GM18502 (cell line): ENCODE results near the gene ZNF345.

ENCODE experiments used
- ATAC-seq: cut with Tn5 transposase; IDR thresholded peaks from one replicate; pipeline ENCODE4 v1.9.1; 2021; ENCODE audit warnings: mild to moderate bottlenecking; ENCODE audit not compliant: unreplicated experiment, poor library complexity

Gene ZNF345

DNA sequence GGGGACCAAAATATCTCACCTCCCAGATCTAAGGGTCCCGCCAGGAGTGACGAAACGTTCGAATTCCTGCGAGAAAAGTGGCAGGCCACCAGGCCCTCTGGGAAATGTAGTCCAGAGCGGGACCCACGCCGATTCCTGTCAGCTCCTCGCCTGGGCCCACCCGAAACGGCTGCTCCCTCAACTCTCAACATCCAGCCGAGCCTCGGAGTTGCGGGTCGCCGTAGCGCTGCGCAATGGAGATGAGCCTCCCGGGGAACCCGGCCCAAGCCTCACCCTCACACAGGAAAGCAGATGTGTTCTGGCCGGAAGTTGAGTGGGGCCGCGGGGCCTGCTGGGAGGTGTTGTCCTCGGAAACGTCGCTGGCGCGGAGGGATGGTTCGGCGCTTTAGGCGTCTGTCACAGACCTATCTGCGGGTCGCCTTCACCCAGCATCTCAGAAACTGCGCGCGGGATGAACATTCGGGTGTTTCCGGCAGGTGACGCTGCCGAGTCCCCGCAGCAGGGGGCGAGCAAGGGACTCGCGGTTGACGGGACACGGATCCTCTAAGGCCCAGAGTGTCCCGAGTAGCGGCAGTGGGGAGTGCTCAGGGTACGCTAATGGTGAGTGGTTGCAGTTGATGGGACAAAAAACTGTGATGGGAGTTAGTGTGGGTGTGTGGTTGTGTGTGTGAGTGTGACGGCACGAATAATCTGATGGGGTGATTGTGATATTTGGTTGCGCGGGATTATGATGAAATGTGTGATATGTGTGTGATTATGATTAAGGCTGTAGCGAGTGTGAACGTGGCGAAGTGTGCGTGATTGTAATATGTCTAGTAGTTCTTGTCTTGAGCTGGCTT, 65.5 kb downstream of the ZNF345 start, which contains the start of the genes ZNF568 and ZNF829:
Gene ZNF568 (plus strand): TSS at position 341 of the 839 bp plus-strand sequence. CDS start 6,439 bp downstream, outside the sequence.
Gene ZNF829 (minus strand): TSS at position 300 of the 839 bp plus-strand sequence. CDS start 1,124 bp downstream, outside the sequence.
- ATAC-seq: peak; percentile 91

- no peak for ATAC-seq
Measured at GRCh38 chr19:36916991-36917390, 66.3 kb downstream of the ZNF345 start.

DNA sequence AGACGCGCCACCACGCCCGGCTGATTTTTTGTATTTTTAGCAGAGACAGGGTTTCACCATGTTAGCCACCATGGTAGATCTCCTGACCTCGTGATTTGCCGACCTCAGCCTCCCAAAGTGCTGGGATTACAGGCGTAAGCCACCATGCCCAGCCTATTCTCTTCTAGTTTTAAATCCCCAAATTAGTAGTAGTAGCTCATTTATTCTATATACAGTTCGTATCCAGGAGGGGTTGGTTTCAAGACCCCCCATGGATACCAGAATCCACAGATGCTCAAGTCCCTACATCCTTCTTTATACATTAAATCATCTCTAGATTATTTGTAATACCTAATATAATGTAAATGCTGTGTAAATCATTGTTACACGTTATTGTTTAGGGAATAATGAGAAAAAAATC, 67.4 kb downstream of the ZNF345 start:
- ATAC-seq: no peak
